T follicular helper cell (primary cell): ENCODE results near the gene JAML.
A peak's percentile ranks its signal among the peaks of the same experiment; 100 is the strongest.

Experiments used
- DNase-seq: peaks from one replicate; pipeline ENCODE4 v3.0.0-alpha.2; 2020; ENCODE audit warnings: low read depth

The JAML gene

GRCh38 chr11:118240999-118241763, 16.4 kb upstream of the JAML start:
- peak; percentile 47 for DNase-seq

DNA sequence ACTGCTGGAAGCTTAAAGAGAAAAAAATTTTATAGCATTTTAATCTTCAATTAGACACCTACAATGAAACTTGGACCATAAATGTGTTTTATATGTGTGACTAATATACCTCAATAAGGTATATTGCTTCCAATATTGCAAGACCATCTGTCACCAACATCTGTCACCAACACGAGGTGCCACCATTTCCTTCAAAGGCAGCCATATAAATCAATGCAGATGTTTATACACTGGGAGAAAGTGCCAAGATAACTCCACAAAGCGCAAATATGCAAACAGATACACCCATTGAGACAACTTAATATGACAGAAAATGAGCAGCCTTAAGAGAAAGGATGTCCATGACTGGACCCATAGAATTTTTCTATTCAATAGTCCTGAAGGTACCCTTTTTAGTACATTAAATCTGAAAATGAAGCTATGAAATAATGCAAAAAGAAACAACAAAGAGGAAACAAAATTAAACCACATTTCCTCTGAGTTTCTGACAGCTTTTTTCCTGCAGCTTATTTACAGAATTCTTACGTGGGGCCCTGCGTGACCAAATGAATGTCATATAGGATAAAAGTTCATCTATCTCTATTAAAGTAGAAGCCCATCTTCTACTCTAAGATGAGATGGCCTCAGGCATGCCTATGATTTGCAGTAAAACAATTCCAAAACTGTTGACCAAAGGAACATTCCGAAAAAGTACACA, 14.8 kb upstream of the JAML start:
- no peak for DNase-seq

DNA sequence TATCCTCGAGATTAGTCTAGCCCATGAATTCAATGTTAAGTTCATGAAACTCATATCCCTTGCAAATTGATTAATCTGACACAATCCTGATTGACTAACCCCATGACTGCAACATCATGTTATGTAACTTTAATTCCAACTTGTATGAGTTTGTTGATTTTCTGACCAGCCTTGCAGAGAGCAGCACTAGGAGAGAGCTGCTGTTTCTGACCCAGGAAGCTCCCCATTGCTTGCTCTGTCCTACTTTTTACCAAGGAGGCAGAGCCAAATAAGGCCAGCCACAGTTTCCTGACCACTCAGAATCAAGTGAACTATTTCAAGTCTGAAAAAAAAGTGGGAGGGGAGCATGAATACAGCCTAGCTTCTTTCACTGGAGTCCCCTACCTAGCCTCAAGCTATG, 14.1 kb upstream of the JAML start:
- DNase-seq: no peak

DNA sequence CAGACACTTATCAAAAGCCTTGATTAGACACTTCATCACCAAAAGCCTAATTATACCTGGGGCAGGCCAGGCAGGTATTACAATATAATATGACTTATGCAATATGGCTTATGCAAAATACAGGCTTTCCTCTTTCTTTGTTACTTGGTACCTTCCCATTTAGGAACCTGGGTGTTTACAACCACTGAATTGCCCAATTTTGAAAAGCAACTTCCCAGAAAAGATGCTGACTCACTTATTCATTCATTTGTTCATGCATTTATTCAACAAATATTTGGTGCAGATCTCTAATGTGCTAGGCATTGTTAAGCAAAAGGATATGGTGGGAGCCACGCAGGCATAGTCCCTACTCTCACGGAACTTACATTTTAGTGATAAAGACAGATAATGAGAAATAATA, 13.6 kb upstream of the JAML start:
- DNase-seq: no peak

- no peak for DNase-seq
These were observed 11.4 kb upstream of the JAML start for GRCh38 chr11:118236170-118236569.

- no peak for DNase-seq
These were observed 10.0 kb upstream of the JAML start for GRCh38 chr11:118234833-118235232.

- no peak for DNase-seq
These were observed 9.0 kb upstream of the JAML start for GRCh38 chr11:118233850-118234249.

- DNase-seq: no peak
These were observed 8.6 kb upstream of the JAML start for GRCh38 chr11:118233377-118233776.

DNA sequence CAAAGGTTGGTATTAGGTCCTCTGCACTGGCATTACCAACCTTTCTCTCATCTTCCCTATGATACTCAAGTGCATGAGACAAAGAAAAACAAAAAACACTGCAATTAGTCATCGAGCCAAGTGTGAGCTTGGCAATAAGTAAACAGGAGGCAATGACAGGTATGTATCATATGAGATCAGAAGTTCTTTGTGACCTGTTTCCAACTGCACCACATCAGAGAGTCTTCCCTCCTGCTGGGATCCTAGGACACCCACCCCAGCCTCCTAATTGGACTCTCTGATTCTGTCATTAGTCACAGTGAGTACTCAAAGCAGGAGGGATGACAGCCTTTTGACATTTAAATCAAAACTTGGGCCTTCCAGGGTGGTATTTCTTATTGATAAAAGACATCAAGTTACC, 7.8 kb upstream of the JAML start:
- DNase-seq: no peak

DNA sequence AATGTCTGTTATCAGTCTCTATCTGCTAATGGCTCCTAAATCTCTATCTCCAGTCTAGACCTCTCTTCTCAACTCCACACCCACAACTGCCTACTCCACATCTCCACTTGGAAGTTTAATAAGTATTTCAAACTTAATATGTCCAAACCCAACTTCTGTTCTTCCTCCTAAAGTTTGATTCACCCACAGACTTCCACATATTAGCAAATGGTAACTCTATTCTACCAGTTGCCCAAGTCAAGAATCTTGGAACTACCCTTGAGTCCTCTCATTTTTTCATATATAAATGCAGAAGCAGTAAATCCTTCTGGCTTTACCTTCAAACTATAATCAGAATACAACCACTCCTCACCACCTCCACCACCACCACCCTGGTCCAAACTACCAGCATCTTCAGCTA, 6.7 kb upstream of the JAML start:
- no peak for DNase-seq

- peak; percentile 11 for DNase-seq
These were observed 5.3 kb upstream of the JAML start for GRCh38 chr11:118230088-118230487.

DNA sequence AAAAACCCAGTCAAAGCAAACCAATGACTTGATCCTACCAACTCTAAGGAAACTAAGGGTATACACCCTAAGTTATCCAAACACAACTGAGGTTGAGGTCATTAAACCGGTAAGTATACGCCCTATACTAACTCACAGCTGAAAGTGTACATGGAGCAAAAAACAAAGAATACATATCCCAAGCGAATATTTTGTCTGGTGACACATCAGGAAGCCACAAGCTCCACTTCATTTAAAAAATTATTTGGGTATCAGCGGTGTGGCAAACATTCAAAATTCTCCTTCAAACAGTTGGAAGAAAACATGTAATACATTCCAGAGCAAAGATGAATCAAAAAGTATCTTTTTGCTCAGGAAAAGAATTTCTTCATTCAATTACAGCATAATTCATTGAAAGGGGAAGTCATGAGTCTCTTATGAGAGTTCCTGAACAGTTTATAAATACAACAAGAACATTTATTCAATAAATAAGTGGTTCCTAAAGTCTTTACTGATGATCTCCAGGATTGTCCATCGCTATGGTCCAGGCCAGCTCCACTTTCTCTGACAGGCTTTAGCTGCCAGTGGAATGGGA, 4.5 kb upstream of the JAML start:
- DNase-seq: no peak

GRCh38 chr11:118227865-118228785, 3.3 kb upstream of the JAML start:
- no peak for DNase-seq

DNA sequence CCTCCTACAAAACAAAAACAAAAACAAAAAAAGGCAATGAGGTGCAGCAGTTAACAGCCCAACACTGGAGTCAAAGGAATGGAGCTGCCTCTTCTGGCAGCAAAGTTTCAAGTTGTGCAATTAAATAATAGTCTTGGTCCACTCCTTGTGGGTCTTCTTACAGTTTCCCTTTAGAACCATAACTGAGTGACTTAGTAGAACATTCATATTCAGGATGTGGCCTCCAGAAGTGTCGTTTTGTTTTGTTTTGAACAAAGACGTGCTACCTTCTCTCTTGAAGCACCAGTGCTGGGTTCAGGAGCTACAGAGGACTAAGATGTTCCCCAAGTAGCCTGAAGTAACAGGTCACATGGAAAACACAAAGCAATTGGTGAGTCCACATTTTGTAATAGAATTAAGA, 2.0 kb upstream of the JAML start:
- no peak for DNase-seq

- no peak for DNase-seq
These were observed 1.5 kb upstream of the JAML start for GRCh38 chr11:118226296-118226695.

DNA sequence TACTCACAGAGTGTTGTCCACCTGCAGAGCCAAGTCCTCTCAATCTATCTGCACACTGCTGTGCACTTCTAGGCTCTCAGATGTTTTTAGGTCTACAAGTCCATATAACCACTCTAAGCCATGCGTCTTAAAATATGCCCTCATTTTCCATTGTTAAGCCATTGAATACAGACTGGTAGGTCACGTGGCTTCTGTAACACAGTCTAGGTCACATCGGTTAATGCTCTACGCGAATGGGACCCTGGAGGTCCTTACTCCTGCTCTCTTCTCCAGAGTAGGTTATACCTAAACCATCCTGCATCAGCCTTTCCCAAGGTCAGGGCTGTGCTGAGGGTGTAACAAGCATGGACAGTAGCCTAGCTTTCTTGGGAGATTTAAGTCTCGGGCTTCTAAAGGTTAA, 819 bp downstream of the JAML start:
- no peak for DNase-seq

GRCh38 chr11:118223570-118223969, 1.2 kb downstream of the JAML start:
- no peak for DNase-seq

GRCh38 chr11:118222437-118222836, 2.4 kb downstream of the JAML start:
- no peak for DNase-seq

DNA sequence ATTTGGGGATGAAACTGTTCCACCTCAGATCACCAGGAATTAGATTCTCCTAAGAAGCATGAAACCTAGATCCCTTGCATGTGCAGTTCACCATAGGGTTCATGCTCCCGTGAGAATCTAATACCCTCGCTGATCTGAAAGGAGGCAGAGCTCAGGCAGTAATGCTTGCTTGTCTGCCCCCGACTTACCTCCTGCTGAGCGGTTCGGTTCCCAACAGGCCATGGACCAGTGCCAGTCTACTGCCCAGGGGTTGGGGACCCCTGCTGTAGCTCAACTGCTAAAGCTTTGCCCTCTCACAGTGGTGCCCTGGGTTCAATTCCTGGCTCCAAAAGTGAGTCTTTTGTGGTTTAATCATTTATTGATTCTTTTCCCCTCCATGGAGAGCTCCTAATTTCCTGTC, 3.4 kb downstream of the JAML start:
- DNase-seq: no peak

DNA sequence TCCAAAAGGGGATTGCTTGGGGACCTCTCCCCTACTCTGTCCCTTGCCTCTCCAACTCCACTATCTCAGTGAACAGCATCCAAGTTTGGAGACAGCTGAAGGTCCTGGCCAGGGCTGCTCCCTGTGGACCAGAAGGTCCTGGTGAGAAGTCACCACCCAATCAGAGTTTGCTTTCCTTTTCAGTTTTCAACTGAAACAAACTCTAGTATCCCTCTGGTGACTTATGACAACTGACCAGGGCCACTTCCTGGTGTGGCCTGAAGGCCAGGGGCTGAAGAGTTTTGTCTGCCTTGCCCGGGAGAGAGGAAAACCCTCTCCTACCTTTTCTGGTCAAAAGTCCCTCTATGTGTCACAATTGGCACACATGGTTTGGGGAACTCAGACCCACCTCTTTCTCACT, 5.1 kb downstream of the JAML start:
- DNase-seq: no peak

DNA sequence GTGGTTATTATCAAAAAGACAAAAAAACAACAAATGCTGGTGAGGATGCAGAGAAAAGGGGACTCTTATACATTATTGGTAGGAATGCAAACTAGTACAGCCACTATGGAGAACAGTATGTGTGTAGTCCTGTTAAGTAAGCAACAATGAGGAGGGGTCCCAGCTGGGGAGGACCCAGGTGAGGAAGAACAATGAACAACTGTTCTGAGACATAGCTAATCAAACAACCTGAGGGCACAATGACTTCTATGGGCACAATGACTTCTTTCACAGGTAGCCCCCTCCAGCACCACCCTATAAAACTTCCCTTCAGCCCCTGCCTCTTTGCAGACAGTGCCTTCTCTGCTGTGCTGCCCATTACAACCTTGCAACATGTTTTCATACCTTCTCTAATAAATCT, 5.6 kb downstream of the JAML start:
- no peak for DNase-seq

GRCh38 chr11:118217575-118217974, 7.2 kb downstream of the JAML start:
- no peak for DNase-seq
